ENCODE results near the gene LTO1.
"Not testable (repeated sequence)": the region's sequence is repeated elsewhere in the genome, so short reads cannot be mapped to it uniquely, and the experiment has no call there.

LTO1 gene

DNA sequence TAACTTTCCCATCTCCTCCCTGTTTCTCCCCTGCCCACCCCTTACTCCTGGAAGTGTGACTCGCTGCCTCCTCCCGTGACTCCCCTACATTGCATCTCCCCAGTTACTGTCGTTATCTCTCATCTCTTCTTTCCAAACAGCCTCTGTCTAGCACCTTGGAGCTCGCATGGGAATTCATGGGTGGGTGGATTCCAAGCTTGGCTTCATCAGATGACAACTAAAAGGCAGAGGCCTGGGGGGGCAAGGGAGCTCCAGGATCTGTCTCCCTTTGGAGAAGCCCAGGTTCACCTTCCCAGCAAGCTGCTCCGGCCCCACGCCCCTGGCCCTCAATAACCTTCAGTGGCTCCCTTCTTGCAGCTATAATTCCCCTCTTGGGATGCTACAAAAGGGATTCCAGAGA is 41.1 kb downstream of the LTO1 start:
- Histone ChIP-seq H3K36me3 (ENCODE audit: control insufficient read depth, low read depth, low read length) (no peaks in the 10 kb centered on the region), H3K9me3 (ENCODE audit: control insufficient read depth, low read depth, low read length) (no peaks in the 10 kb centered on the region), H3K9ac (ENCODE audit: low read length) (no peak overlapping the region), H3K27me3 (ENCODE audit: control insufficient read depth, insufficient read depth, low read length) (peaks cover 31% of the 10 kb centered on the region), H3K4me3 (ENCODE audit: low read length) (no peak overlapping the region), H3K27ac (ENCODE audit: low read length) (no peak overlapping the region), H3K4me1 (ENCODE audit: control insufficient read depth, low read depth, low read length) (peaks cover 8% of the 10 kb centered on the region)

DNA sequence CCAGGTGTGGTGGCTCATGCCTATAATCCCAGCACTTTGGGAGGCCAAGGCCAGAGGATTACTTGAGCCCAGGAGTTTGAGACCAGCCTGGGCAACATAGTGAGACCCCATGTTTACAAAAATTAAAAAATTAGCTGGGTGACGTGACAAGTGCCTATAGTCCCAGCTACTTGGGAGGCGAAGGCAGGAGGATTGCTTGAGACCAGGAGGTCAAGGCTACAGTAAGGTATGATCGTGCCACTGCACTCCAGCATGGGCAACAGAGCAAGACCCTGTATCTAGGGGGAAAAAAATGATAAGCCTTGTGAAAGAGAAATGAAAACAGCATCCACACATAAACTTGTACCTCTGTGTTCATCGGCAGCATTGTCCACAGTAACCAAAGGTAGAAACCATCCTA is 42.3 kb downstream of the LTO1 start:
- no peak overlapping the region for H3K27ac ChIP-seq (ENCODE audit: low read length)
- H3K9me3 ChIP-seq (ENCODE audit: control insufficient read depth, low read depth, low read length): no peaks in the 10 kb centered on the region
- no peak overlapping the region for H3K9ac ChIP-seq (ENCODE audit: low read length)
- H3K4me3 ChIP-seq (ENCODE audit: low read length): no peak overlapping the region
- H3K36me3 ChIP-seq (ENCODE audit: control insufficient read depth, low read depth, low read length): no peaks in the 10 kb centered on the region
- H3K27me3 ChIP-seq (ENCODE audit: control insufficient read depth, insufficient read depth, low read length): peaks cover 31% of the 10 kb centered on the region
- peaks cover 5% of the 10 kb centered on the region for H3K4me1 ChIP-seq (ENCODE audit: control insufficient read depth, low read depth, low read length)

DNA sequence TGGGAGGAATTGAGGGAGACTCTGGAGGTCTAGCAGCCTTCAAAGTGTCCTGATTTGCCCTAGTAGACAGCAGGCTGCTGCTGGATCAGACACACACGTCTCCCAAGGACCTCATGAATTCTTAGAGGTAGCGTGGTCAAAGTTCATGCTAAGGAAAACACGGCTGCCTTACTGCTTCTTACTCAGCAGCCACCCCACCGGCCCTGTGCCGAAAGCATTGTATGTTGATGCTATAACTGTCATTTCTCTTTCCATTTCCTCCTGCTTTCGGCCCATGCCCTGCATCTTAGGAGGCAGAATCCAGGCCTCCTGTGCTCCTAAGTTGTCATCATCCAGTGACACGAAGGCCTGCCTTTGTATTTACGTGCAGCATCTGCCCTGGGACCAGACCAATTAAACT is 44.7 kb downstream of the LTO1 start:
- Histone ChIP-seq H3K36me3 (ENCODE audit: control insufficient read depth, low read depth, low read length) (no peaks in the 10 kb centered on the region), H3K4me3 (ENCODE audit: low read length) (no peak overlapping the region), H3K27me3 (ENCODE audit: control insufficient read depth, insufficient read depth, low read length) (peaks cover 6% of the 10 kb centered on the region), H3K4me1 (ENCODE audit: control insufficient read depth, low read depth, low read length) (no peaks in the 10 kb centered on the region), H3K9ac (ENCODE audit: low read length) (no peak overlapping the region), H3K27ac (ENCODE audit: low read length) (no peak overlapping the region), H3K9me3 (ENCODE audit: control insufficient read depth, low read depth, low read length) (no peaks in the 10 kb centered on the region)

DNA sequence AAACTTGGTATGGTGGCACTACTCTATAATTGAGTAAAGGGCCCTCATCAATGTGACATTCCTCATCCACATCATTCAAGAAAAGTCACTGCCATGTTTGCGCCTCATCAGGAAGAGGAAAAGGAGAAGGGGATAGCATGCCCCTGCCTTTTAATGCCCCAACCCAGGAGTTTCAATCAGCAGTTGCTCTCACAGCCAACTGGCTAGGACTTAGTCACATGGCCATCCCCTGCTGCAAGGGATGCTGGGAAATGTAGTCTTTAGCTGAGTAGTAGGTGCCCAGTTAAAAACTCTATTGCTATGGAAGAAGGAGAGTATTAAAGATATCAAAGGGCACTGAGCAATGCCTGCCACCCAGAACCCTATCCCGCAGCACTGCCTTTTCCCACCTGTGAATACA is 45.1 kb downstream of the LTO1 start:
- Histone ChIP-seq H3K9me3 (ENCODE audit: control insufficient read depth, low read depth, low read length) (no peaks in the 10 kb centered on the region), H3K27ac (ENCODE audit: low read length) (no peak overlapping the region), H3K4me1 (ENCODE audit: control insufficient read depth, low read depth, low read length) (no peaks in the 10 kb centered on the region), H3K9ac (ENCODE audit: low read length) (no peak overlapping the region), H3K36me3 (ENCODE audit: control insufficient read depth, low read depth, low read length) (no peaks in the 10 kb centered on the region), H3K4me3 (ENCODE audit: low read length) (no peak overlapping the region), H3K27me3 (ENCODE audit: control insufficient read depth, insufficient read depth, low read length) (peaks cover 2% of the 10 kb centered on the region)

DNA sequence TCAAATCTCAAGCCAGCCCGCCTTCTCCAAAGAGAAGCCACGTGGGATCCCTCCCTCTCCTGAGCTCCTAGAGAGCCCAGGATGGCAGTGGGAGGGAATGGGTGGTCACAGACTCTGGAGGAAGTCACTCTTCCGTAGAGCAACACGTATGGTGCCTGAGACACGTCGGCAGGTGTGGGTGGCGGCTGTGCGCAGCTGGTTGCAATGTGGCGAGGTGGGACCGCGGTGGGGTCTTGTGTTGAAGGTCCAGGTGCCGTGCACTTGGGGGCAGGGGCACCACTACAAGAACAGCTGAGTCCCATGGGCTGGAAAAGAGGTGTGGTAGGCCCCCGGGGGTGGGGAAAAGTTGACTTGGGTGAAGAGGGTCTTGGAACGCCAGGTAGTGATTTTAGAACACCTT is 47.6 kb downstream of the LTO1 start:
- H3K9me3 ChIP-seq (ENCODE audit: control insufficient read depth, low read depth, low read length): no peaks in the 10 kb centered on the region
- H3K27me3 ChIP-seq (ENCODE audit: control insufficient read depth, insufficient read depth, low read length): no peaks in the 10 kb centered on the region
- H3K9ac ChIP-seq (ENCODE audit: low read length): no peak overlapping the region
- no peaks in the 10 kb centered on the region for H3K36me3 ChIP-seq (ENCODE audit: control insufficient read depth, low read depth, low read length)
- H3K4me1 ChIP-seq (ENCODE audit: control insufficient read depth, low read depth, low read length): no peaks in the 10 kb centered on the region
- H3K4me3 ChIP-seq (ENCODE audit: low read length): no peak overlapping the region
- H3K27ac ChIP-seq (ENCODE audit: low read length): no peak overlapping the region

DNA sequence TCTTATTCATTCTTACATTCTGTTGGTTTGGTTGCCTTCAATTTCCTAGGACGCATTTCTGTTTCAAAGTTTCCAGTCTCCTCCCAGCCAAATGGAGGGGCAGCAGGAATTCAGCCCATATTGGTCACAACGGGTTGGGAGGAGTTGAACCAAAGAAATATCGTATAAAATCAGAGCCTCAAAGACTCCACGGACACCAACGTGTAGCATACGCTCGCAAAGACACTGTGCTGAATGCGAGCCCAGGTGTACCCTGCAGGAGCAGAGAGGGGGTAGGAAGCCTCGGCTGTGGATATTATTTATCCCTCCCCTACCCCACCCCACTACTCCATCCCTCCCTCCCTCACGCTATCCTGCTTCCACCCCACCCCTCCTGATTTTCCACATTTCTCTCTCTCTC is 49.7 kb downstream of the LTO1 start:
- Histone ChIP-seq H3K27ac (ENCODE audit: low read length) (no peak overlapping the region), H3K36me3 (ENCODE audit: control insufficient read depth, low read depth, low read length) (no peaks in the 10 kb centered on the region), H3K9me3 (ENCODE audit: control insufficient read depth, low read depth, low read length) (no peaks in the 10 kb centered on the region), H3K9ac (ENCODE audit: low read length) (no peak overlapping the region), H3K4me1 (ENCODE audit: control insufficient read depth, low read depth, low read length) (no peaks in the 10 kb centered on the region), H3K27me3 (ENCODE audit: control insufficient read depth, insufficient read depth, low read length) (no peaks in the 10 kb centered on the region), H3K4me3 (ENCODE audit: low read length) (no peak overlapping the region)

DNA sequence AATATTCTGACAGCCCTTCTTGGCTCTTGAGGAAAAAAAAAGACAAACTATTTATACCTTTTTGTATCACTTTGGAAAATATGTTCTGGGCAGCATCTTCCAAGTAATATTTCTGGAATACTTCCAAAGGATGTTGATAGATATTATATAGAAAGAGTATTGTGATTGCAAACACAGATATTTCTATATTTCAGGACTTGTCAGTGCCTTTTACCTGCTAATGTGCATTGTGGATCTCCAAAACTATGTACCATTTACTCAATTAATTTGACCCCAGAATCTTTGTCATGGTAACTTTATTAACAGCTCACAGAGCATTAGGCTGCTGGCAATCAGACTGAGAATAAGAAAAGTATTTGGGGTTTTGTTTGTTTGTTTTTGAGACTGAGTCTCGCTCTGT is 50.9 kb downstream of the LTO1 start:
- Histone ChIP-seq H3K4me3 (ENCODE audit: low read length) (no peak overlapping the region), H3K9me3 (ENCODE audit: control insufficient read depth, low read depth, low read length) (no peaks in the 10 kb centered on the region), H3K27ac (ENCODE audit: low read length) (no peak overlapping the region), H3K9ac (ENCODE audit: low read length) (no peak overlapping the region), H3K27me3 (ENCODE audit: control insufficient read depth, insufficient read depth, low read length) (no peaks in the 10 kb centered on the region), H3K36me3 (ENCODE audit: control insufficient read depth, low read depth, low read length) (no peaks in the 10 kb centered on the region), H3K4me1 (ENCODE audit: control insufficient read depth, low read depth, low read length) (no peaks in the 10 kb centered on the region)

DNA sequence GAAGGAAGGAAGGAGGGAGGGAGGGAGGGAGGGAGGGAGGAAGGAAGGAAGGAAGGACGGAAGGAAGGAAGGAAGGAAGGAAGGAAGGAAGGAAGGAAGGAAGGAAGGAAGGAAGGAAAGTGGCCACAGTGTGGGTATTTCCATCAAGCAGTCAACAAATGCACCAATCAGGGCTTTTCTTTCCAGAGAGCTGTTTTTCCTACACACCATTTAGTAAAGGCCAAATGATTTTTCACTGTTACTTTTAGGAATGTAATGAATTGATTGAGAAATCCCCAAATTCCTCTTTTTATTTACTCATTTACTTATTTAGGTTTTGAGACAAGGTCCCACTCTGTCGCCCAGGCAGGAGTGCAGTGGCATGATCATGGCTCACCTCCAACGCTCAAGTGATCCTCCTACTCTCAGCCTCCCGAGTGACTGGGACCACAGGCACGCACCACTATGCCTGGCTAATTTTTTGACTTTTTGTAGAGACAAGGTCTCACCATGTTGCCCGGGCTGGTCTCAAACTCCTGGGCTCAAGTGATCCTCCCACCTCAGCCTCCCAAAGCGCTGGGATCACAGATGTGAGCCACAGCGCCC is 53.0 kb downstream of the LTO1 start:
- not testable (repeated sequence) for H3K9me3 ChIP-seq (ENCODE audit: control insufficient read depth, low read depth, low read length); H3K27me3 ChIP-seq (ENCODE audit: control insufficient read depth, insufficient read depth, low read length); H3K9ac ChIP-seq (ENCODE audit: low read length); H3K27ac ChIP-seq (ENCODE audit: low read length); H3K4me3 ChIP-seq (ENCODE audit: low read length); H3K4me1 ChIP-seq (ENCODE audit: control insufficient read depth, low read depth, low read length); H3K36me3 ChIP-seq (ENCODE audit: control insufficient read depth, low read depth, low read length)

DNA sequence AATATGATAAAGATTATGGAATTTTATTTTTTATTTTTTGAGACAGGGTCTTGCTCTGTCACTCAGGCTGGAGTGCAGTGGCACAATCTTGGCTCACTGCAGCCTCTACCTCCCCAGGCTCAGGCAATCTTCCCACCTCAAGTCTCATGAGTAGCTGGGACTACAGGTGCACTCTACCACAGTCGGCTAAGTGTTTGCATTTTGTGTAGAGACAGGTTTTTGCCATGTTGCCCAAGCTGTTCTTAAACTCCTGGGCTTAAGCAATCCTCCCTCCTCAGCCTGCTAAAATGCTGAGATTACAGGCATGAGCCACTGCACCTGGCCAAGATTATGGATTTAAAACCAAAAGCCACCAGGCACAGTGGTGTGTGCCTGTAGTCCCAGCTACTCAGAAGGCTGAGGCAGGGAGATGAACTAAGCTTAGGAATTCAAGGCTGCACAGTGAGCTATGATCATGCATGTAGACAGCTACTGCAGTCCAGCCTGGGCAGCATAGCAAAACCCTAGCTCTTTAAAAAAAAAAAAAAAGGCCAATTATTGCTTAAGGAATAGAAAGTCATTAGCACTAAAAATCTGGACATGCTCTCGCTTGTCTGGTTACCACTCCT is 54.4 kb downstream of the LTO1 start:
- Histone ChIP-seq H3K9ac (ENCODE audit: low read length) (no peak overlapping the region), H3K4me3 (ENCODE audit: low read length) (no peak overlapping the region), H3K27me3 (ENCODE audit: control insufficient read depth, insufficient read depth, low read length) (no peaks in the 10 kb centered on the region), H3K36me3 (ENCODE audit: control insufficient read depth, low read depth, low read length) (no peaks in the 10 kb centered on the region), H3K4me1 (ENCODE audit: control insufficient read depth, low read depth, low read length) (no peaks in the 10 kb centered on the region), H3K9me3 (ENCODE audit: control insufficient read depth, low read depth, low read length) (no peaks in the 10 kb centered on the region), H3K27ac (ENCODE audit: low read length) (no peak overlapping the region)

DNA sequence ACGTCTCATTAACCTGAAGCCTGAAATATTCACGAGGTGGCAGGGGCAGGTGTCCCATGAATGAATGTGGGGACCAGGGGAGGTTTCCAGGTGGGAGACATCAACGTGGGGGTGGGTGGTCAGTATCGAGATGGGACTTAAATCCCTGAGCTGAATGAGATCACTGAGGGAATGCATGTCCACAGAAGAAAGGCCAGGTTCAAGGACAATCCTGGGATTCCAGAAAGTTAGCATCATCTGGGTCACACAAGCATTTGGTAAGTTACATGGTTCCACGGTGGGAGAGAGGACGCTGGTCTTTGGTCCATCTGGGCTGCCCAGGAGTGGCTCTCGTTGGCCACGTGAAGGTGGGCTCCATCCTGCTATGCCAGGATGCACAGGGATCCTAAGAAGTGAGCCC is 56.9 kb downstream of the LTO1 start:
- Histone ChIP-seq H3K9me3 (ENCODE audit: control insufficient read depth, low read depth, low read length) (no peaks in the 10 kb centered on the region), H3K27ac (ENCODE audit: low read length) (no peak overlapping the region), H3K4me3 (ENCODE audit: low read length) (no peak overlapping the region), H3K9ac (ENCODE audit: low read length) (no peak overlapping the region), H3K4me1 (ENCODE audit: control insufficient read depth, low read depth, low read length) (peaks cover 9% of the 10 kb centered on the region), H3K36me3 (ENCODE audit: control insufficient read depth, low read depth, low read length) (no peaks in the 10 kb centered on the region), H3K27me3 (ENCODE audit: control insufficient read depth, insufficient read depth, low read length) (no peaks in the 10 kb centered on the region)

DNA sequence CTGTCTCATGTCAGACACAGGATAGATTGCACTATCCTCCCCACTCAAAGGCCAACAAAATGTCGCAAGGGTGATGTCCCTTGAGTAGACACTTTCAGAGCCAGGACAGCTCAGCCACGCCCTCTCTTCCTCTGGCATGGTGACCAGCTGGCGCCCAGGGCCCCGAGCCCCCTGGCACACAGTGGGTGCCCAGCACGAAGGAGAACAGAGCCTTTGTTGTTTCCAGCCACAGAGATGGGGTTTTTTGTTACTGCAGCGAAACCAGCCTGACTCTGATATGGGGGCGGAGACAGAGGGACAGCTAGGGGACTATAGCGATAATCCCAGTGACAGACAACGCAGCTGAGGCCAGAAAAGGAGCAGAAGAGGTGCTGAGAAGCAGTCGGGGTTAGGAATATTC is 57.5 kb downstream of the LTO1 start:
- Histone ChIP-seq H3K36me3 (ENCODE audit: control insufficient read depth, low read depth, low read length) (no peaks in the 10 kb centered on the region), H3K27me3 (ENCODE audit: control insufficient read depth, insufficient read depth, low read length) (no peaks in the 10 kb centered on the region), H3K4me3 (ENCODE audit: low read length) (no peak overlapping the region), H3K27ac (ENCODE audit: low read length) (no peak overlapping the region), H3K9ac (ENCODE audit: low read length) (no peak overlapping the region), H3K9me3 (ENCODE audit: control insufficient read depth, low read depth, low read length) (no peaks in the 10 kb centered on the region), H3K4me1 (ENCODE audit: control insufficient read depth, low read depth, low read length) (peaks cover 9% of the 10 kb centered on the region)

DNA sequence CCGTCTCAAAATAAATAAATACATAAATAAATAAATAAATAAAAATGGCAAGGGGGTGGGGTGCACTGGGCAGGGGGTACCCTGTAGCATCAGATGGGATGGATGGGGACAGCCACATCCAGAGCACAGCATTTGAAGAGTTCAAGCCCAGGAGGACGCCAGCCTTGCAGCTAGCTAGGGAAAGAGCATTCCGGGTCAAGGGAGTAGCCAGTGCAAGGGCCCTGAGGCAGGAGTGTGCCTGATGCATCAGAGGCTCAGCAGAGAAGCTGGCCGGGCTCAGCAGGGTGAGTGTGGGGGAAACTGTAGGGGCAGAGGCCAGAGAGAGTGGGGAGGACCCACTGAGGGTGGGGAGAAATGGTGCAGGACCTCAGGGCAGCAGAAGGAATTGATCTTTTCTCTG is 57.9 kb downstream of the LTO1 start:
- Histone ChIP-seq H3K4me3 (ENCODE audit: low read length) (no peak overlapping the region), H3K36me3 (ENCODE audit: control insufficient read depth, low read depth, low read length) (no peaks in the 10 kb centered on the region)

More for the DNA sequence above, 57.9 kb downstream of the LTO1 start:
- Histone ChIP-seq H3K4me1 (ENCODE audit: control insufficient read depth, low read depth, low read length) (peaks cover 9% of the 10 kb centered on the region), H3K27ac (ENCODE audit: low read length) (no peak overlapping the region), H3K9me3 (ENCODE audit: control insufficient read depth, low read depth, low read length) (no peaks in the 10 kb centered on the region), H3K9ac (ENCODE audit: low read length) (no peak overlapping the region), H3K27me3 (ENCODE audit: control insufficient read depth, insufficient read depth, low read length) (no peaks in the 10 kb centered on the region)
